Measurements from ENCODE around the gene USP6NL.

DNA sequence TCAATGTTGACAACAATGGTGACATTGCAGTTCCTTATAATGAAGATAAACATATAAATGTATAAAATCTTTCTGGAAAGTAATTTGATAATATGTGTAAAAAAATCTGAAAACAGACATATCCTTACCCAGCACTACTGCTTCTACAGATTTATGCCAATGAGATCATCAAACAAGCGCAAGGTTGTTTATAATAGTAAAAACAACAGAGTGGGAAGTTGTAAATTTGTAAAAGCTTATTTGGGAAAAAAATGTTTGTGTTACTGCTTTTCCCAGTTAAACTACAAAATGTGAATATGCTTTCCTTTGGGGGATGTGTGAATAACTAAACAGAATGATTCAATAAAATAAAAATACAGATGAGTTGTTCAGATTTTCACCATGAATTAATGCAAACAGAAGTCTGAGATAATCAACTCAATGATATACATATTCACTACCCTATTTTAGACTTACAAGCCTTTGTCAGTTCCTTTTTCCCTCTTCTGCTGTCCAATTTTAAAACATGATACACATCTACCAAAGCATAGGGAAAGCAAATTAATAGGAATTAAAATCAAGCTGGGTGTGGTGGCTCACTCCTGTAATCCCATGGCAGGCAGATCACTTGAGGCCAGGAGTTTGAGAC lies 82.1 kb downstream of the USP6NL start:
- TF ChIP-seq, protein P1, sequence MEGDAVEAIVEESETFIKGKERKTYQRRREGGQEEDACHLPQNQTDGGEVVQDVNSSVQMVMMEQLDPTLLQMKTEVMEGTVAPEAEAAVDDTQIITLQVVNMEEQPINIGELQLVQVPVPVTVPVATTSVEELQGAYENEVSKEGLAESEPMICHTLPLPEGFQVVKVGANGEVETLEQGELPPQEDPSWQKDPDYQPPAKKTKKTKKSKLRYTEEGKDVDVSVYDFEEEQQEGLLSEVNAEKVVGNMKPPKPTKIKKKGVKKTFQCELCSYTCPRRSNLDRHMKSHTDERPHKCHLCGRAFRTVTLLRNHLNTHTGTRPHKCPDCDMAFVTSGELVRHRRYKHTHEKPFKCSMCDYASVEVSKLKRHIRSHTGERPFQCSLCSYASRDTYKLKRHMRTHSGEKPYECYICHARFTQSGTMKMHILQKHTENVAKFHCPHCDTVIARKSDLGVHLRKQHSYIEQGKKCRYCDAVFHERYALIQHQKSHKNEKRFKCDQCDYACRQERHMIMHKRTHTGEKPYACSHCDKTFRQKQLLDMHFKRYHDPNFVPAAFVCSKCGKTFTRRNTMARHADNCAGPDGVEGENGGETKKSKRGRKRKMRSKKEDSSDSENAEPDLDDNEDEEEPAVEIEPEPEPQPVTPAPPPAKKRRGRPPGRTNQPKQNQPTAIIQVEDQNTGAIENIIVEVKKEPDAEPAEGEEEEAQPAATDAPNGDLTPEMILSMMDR (IDR thresholded peaks at IDR 0.05): no peak
- TF ChIP-seq POLR2A (IDR thresholded peaks at IDR 0.05): no peak

Measured in uterus (tissue), 2 donors.